ENCODE measurements around the gene TCL1A.

DNA sequence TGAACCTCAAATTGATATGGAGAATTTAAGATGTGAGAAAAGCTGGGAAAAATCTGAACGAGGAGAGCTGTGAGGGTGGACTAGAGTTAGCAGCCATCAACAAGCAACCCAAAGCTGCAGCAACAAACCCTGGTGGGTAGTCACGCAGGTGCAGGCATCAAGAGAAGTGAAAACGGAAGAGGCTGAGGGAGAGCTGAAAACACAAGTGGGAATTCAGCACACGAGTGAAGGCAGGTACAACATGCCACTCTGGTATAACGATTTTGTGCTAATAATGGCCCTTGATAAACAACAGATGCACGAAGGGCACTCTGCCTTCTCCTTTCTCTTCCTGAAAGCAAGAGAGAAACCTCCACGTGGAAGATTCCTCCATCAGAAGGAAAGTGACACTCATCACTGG lies 16.2 kb downstream of the TCL1A start:
- TF ChIP-seq, protein P1, sequence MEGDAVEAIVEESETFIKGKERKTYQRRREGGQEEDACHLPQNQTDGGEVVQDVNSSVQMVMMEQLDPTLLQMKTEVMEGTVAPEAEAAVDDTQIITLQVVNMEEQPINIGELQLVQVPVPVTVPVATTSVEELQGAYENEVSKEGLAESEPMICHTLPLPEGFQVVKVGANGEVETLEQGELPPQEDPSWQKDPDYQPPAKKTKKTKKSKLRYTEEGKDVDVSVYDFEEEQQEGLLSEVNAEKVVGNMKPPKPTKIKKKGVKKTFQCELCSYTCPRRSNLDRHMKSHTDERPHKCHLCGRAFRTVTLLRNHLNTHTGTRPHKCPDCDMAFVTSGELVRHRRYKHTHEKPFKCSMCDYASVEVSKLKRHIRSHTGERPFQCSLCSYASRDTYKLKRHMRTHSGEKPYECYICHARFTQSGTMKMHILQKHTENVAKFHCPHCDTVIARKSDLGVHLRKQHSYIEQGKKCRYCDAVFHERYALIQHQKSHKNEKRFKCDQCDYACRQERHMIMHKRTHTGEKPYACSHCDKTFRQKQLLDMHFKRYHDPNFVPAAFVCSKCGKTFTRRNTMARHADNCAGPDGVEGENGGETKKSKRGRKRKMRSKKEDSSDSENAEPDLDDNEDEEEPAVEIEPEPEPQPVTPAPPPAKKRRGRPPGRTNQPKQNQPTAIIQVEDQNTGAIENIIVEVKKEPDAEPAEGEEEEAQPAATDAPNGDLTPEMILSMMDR (IDR thresholded peaks at IDR 0.05): no peak
- TF ChIP-seq POLR2A (IDR thresholded peaks at IDR 0.05): no peak

Data from esophagus squamous epithelium (tissue), 4 donors.